ENCODE data around the gene SEC14L1.

DNA sequence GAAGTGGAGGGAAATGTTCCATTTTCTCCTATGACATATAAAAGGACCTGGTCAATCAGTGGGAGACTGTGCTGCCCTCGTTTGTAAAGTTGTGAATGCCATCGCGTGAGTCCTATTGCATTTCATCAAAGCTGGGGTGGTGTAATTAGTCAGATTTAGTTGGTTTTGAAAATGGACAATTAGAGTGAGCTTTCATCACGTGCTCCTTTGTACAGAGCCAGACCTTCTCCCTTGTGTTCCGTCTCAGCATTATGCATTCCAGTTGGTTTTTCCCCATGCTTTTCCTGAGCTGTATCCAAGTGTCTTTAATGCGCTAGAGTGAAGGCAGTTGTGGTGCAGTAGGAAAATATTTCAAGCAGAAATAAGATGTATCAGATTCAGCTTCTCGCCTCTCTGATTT lies 10.4 kb downstream of the SEC14L1 start:
- no peak for TF ChIP-seq POLR2A (IDR thresholded peaks at IDR 0.05)
- TF ChIP-seq, protein P1, sequence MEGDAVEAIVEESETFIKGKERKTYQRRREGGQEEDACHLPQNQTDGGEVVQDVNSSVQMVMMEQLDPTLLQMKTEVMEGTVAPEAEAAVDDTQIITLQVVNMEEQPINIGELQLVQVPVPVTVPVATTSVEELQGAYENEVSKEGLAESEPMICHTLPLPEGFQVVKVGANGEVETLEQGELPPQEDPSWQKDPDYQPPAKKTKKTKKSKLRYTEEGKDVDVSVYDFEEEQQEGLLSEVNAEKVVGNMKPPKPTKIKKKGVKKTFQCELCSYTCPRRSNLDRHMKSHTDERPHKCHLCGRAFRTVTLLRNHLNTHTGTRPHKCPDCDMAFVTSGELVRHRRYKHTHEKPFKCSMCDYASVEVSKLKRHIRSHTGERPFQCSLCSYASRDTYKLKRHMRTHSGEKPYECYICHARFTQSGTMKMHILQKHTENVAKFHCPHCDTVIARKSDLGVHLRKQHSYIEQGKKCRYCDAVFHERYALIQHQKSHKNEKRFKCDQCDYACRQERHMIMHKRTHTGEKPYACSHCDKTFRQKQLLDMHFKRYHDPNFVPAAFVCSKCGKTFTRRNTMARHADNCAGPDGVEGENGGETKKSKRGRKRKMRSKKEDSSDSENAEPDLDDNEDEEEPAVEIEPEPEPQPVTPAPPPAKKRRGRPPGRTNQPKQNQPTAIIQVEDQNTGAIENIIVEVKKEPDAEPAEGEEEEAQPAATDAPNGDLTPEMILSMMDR (IDR thresholded peaks at IDR 0.05) = no peak
